NCI-H2227 treated with DMSO at 0.1 percent for 48 hours (cell line): ENCODE data around the gene CACFD1.
A peak's percentile ranks its signal among the peaks of the same experiment; 100 is the strongest.

ENCODE experiments used
- DNase-seq: peaks from one replicate; lab custom pipeline; 2025; lab: John Stamatoyannopoulos, UW

CACFD1 gene

GRCh38 chr9:133464638-133465037 lies 4.9 kb downstream of the CACFD1 start:
- no peak for DNase-seq

- no peak for DNase-seq
Observed at GRCh38 chr9:133465984-133466383, 6.2 kb downstream of the CACFD1 start.

GRCh38 chr9:133467101-133467500 lies 7.3 kb downstream of the CACFD1 start:
- DNase-seq = no peak

- DNase-seq = no peak
Observed at GRCh38 chr9:133468374-133468773, 8.6 kb downstream of the CACFD1 start.

- no peak for DNase-seq
Observed at GRCh38 chr9:133468777-133469421, 9.1 kb downstream of the CACFD1 start.

- no peak for DNase-seq
Observed at GRCh38 chr9:133470427-133470924, 10.7 kb downstream of the CACFD1 start.

- DNase-seq = no peak
Observed at GRCh38 chr9:133470988-133471387, 11.2 kb downstream of the CACFD1 start.

- no peak for DNase-seq
Observed at GRCh38 chr9:133471551-133472276, 11.9 kb downstream of the CACFD1 start.

- DNase-seq = no peak
Observed at GRCh38 chr9:133472277-133472645, 12.5 kb downstream of the CACFD1 start.

GRCh38 chr9:133472753-133473378 lies 13.1 kb downstream of the CACFD1 start:
- DNase-seq = no peak

GRCh38 chr9:133473743-133474142 lies 14.0 kb downstream of the CACFD1 start:
- DNase-seq = no peak

- DNase-seq = no peak
Observed at GRCh38 chr9:133474215-133474614, 14.4 kb downstream of the CACFD1 start.

- DNase-seq = no peak
Observed at GRCh38 chr9:133474853-133475252, 15.1 kb downstream of the CACFD1 start.

GRCh38 chr9:133475292-133476012 lies 15.7 kb downstream of the CACFD1 start:
- DNase-seq = no peak

GRCh38 chr9:133476036-133476931 lies 16.5 kb downstream of the CACFD1 start:
- no peak for DNase-seq

- DNase-seq = no peak
Observed at GRCh38 chr9:133476941-133477340, 17.2 kb downstream of the CACFD1 start.

- no peak for DNase-seq
Observed at GRCh38 chr9:133477461-133477860, 17.7 kb downstream of the CACFD1 start.

- no peak for DNase-seq
Observed at GRCh38 chr9:133477992-133478850, 18.4 kb downstream of the CACFD1 start.

GRCh38 chr9:133478851-133479711 lies 19.3 kb downstream of the CACFD1 start, which contains the start of gene SLC2A6:
Gene SLC2A6, minus strand, starts transcription at chr9:133479099. Its CDS starts 40 bp downstream, at chr9:133479059.
- DNase-seq = peak; percentile 28
